ENCODE measurements around the gene LRRC49. TPM values are rescaled to one million over a fixed set of nuclear protein-coding genes. Genes with fewer than 3 reads are reported as not detected.

LRRC49 gene
- total RNA-seq, 4 donors from 2014 or later: 2.7 to 6.0 (median 4.4) TPM; not detected in 1

DNA sequence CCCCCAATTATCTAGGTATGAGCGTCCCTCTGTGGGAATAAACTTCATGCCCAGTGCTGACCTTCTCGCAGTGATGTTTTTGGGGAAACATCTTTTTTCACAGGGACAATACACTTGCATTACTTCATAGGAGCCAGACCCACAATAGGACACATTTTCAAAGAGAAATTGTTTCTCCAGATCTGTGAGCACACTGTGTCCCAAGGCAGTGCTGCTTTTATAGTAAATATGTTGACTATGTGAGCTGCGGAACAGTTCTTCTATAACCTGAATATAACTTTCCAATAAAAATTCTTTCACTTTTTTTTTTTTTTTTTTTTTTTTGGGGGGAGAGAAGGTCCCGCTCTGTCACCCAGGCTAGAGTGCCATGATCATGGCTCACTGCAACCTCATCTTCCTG is 205.3 kb downstream of the LRRC49 start:
- no peak for DNase-seq
- no peaks in the 10 kb centered on the region for H3K4me1 ChIP-seq
- H3K27me3 ChIP-seq: no peaks in the 10 kb centered on the region
- H3K27ac ChIP-seq: no peak overlapping the region
- TF ChIP-seq POLR2A (IDR thresholded peaks at IDR 0.05): no peak
- TF ChIP-seq, protein P1, sequence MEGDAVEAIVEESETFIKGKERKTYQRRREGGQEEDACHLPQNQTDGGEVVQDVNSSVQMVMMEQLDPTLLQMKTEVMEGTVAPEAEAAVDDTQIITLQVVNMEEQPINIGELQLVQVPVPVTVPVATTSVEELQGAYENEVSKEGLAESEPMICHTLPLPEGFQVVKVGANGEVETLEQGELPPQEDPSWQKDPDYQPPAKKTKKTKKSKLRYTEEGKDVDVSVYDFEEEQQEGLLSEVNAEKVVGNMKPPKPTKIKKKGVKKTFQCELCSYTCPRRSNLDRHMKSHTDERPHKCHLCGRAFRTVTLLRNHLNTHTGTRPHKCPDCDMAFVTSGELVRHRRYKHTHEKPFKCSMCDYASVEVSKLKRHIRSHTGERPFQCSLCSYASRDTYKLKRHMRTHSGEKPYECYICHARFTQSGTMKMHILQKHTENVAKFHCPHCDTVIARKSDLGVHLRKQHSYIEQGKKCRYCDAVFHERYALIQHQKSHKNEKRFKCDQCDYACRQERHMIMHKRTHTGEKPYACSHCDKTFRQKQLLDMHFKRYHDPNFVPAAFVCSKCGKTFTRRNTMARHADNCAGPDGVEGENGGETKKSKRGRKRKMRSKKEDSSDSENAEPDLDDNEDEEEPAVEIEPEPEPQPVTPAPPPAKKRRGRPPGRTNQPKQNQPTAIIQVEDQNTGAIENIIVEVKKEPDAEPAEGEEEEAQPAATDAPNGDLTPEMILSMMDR (IDR thresholded peaks at IDR 0.05): no peak
- no peaks in the 10 kb centered on the region for H3K9me3 ChIP-seq
- no peaks in the 10 kb centered on the region for H3K36me3 ChIP-seq
- no peak overlapping the region for H3K4me3 ChIP-seq

DNA sequence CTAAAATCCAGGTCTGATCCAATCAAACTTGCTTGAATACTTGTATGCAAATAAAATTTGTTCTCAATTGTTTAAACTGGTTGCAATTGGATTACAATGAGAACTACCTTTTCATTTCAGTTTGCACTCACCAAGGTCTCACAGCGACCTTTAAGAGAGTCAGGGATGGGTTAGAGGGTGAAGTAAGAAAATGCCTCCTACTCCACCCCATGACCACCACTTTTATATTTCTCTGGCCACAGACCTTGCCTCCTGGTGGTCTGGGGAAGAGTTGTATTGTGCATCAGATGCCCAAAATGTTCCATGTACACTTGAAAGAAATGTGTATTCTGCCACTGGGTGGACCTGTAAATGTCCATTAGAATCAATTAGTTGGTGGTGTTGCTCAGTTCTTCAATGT is 206.3 kb downstream of the LRRC49 start:
- Histone ChIP-seq H3K4me1 (no peaks in the 10 kb centered on the region), H3K9me3 (no peaks in the 10 kb centered on the region), H3K27ac (no peak overlapping the region), H3K27me3 (no peaks in the 10 kb centered on the region), H3K36me3 (no peaks in the 10 kb centered on the region), H3K4me3 (no peak overlapping the region)
- TF ChIP-seq, protein P1 (IDR thresholded peaks at IDR 0.05): no peak
- no peak for TF ChIP-seq POLR2A (IDR thresholded peaks at IDR 0.05)
- no peak for DNase-seq

Other genes with a start within 250 kb of the LRRC49 start
- gene UACA, start 129.3 kb upstream of the LRRC49 start, total RNA-seq: 10 to 100 TPM; 41.8 to 59.1 (median 46.9) TPM
- 10 to 100 TPM in 1 of 4 donors, 1 to 10 TPM in 2, under 1 TPM in 1; 0.35 to 23.9 (median 6.0) TPM for gene LARP6, start 38.7 kb upstream of the LRRC49 start, total RNA-seq
- 1 to 10 TPM; 1.2 to 6.0 (median 2.1) TPM for gene THAP10, start 393 bp upstream of the LRRC49 start, total RNA-seq
- gene THSD4, start 222.6 kb downstream of the LRRC49 start, total RNA-seq: 10 to 100 TPM; 10.7 to 59.5 (median 49.0) TPM

All from Peyer's patch (tissue), 4 donors.